Measurements from ENCODE around the gene MYH9.
A peak's percentile ranks its signal among the peaks of the same experiment; 100 is the strongest.

MYH9 gene

DNA sequence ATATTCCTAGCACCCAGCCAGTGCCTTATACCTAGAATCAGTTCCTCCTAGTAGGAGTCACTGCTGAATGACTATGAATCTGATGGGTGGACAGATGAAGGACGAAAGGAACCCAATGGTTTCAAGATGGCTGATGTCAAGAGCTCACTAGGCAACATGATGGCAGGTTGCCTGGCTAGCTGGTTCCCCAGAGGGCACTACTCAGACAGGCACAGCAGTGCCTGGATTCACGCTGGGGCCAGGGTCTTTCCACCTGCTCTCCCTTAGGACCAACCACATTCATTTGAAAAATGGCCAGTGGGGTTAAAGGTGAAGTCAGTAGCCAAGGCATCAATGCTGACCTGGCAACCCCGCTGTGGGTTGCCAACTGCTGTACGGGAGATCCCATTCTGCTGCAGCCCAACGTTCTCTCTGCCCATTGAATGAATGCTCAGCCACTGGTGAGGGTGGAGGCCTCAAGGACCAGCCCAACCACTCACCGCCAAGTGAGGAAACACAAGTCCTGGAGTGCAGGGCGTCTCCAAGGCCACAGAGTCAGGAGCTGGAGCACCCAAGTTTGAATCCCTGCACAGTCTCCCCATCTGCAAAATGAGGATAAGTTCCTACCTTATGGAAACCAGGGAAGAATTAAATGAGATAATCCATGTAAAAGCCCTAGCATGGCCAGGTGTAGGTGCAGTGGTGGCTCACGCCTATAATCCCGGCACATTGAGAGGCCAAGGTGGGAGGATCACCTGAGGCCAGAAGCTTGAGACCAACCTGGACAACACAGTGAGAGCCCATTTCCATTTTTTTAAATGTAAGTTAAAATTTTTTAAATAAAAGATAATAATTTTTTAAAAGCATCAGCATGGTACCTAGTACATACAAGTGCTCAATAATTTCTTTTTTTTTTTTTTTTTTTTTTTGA, 12.4 kb downstream of the MYH9 start:
- peak in 1 of 2 donors; percentile 81 for DNase-seq
- H3K27me3 ChIP-seq: no peaks in the 10 kb centered on the region
- H3K4me1 ChIP-seq: peaks cover 0 to 100% (median 95%) of the 10 kb centered on the region in 4 donors
- TF ChIP-seq, protein P1, sequence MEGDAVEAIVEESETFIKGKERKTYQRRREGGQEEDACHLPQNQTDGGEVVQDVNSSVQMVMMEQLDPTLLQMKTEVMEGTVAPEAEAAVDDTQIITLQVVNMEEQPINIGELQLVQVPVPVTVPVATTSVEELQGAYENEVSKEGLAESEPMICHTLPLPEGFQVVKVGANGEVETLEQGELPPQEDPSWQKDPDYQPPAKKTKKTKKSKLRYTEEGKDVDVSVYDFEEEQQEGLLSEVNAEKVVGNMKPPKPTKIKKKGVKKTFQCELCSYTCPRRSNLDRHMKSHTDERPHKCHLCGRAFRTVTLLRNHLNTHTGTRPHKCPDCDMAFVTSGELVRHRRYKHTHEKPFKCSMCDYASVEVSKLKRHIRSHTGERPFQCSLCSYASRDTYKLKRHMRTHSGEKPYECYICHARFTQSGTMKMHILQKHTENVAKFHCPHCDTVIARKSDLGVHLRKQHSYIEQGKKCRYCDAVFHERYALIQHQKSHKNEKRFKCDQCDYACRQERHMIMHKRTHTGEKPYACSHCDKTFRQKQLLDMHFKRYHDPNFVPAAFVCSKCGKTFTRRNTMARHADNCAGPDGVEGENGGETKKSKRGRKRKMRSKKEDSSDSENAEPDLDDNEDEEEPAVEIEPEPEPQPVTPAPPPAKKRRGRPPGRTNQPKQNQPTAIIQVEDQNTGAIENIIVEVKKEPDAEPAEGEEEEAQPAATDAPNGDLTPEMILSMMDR (IDR thresholded peaks at IDR 0.05): no peak
- H3K4me3 ChIP-seq: no peak overlapping the region
- peak overlapping the region; percentile 95 for H3K27ac ChIP-seq
- no peaks in the 10 kb centered on the region for H3K9me3 ChIP-seq
- peaks cover 0 to 13% (median 3%) of the 10 kb centered on the region in 3 donors for H3K36me3 ChIP-seq
- intact Hi-C loops (cut with DNase I; ENCODE audit: low total_unique reads): no loop called here

DNA sequence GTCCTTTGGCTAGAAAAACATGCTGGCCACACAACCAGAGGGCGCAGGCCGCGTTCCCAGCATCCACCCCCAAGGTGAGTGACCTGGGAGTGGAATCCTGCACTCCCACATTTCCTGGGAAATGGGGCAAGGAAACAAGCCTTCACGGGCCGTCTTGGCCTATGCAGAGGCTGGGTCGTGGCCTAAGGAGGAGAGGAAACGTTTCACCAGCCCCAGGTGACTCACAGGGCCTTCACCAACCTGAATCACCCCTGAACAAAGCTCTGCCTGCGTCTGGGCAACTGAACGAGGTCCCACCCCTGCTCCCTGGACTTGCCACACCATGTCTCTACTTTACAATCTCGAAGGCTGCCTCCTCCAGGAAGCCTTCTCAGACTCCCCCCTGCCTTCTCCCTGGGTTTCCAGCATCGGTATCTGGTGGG, 13.2 kb downstream of the MYH9 start:
- Histone ChIP-seq H3K9me3 (no peaks in the 10 kb centered on the region), H3K27ac (peak overlapping the region; percentile 95), H3K4me1 (peaks cover 0 to 100% (median 95%) of the 10 kb centered on the region in 4 donors), H3K4me3 (no peak overlapping the region), H3K36me3 (peaks cover 0 to 8% (median 3%) of the 10 kb centered on the region in 3 donors), H3K27me3 (no peaks in the 10 kb centered on the region)
- TF ChIP-seq, protein P1 (IDR thresholded peaks at IDR 0.05): no peak
- intact Hi-C loops (cut with DNase I; ENCODE audit: low total_unique reads): no loop called here
- peak in 1 of 2 donors; percentile 69 for DNase-seq

DNA sequence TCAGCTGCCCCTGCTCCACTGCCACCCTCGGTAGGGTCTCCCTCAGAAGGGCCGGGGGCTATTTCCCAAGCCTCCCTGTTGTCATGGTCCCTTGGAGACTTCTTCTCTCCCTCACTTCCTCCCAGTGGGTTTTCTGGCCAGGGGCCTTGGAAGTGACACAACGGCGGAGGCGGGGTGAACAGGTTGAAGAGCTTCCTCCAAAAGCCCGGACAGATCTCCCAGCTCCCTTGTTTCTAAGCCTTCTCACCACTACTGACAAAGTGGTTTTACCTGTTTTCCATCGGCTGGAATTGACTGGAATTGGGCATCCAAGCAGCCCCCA, 14.5 kb downstream of the MYH9 start:
- Histone ChIP-seq H3K36me3 (peaks cover 0 to 3% (median 0%) of the 10 kb centered on the region in 3 donors), H3K4me3 (peak overlapping the region in 1 of 2 donors; percentile 20), H3K27me3 (no peaks in the 10 kb centered on the region), H3K9me3 (no peaks in the 10 kb centered on the region), H3K27ac (peak overlapping the region; percentile 95), H3K4me1 (peaks cover 0 to 100% (median 98%) of the 10 kb centered on the region in 4 donors)
- intact Hi-C loops (cut with DNase I; ENCODE audit: low total_unique reads): no loop called here
- DNase-seq: peak; percentile 66 to 80
- TF ChIP-seq, protein P1 (IDR thresholded peaks at IDR 0.05): no peak

DNA sequence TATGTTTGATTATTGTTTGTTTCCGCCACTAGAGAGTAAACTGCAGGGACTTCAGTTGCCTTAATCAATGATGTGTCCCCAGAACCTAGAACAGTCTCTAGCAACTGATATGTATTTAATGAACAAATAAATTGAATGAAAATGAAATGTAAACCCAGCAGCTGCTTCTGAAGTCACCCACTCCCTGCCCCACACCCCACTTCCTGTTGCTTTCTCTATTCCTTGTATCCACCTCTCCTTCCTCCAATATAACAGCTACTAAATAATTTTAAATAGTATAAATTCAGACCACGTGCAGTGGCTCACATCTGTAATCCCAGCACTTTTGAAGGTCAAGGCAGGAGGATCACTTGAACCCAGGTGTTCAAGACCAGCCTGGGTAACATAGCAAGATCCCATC, 15.8 kb downstream of the MYH9 start:
- H3K4me1 ChIP-seq: peaks cover 0 to 100% (median 99%) of the 10 kb centered on the region in 4 donors
- H3K9me3 ChIP-seq: no peaks in the 10 kb centered on the region
- H3K36me3 ChIP-seq: peaks cover 0 to 3% (median 0%) of the 10 kb centered on the region in 3 donors
- H3K27ac ChIP-seq: peak overlapping the region; percentile 95
- TF ChIP-seq, protein P1 (IDR thresholded peaks at IDR 0.05): no peak
- no peak overlapping the region for H3K4me3 ChIP-seq
- H3K27me3 ChIP-seq: no peaks in the 10 kb centered on the region
- DNase-seq: no peak
- intact Hi-C loops (cut with DNase I; ENCODE audit: low total_unique reads): no loop called here

DNA sequence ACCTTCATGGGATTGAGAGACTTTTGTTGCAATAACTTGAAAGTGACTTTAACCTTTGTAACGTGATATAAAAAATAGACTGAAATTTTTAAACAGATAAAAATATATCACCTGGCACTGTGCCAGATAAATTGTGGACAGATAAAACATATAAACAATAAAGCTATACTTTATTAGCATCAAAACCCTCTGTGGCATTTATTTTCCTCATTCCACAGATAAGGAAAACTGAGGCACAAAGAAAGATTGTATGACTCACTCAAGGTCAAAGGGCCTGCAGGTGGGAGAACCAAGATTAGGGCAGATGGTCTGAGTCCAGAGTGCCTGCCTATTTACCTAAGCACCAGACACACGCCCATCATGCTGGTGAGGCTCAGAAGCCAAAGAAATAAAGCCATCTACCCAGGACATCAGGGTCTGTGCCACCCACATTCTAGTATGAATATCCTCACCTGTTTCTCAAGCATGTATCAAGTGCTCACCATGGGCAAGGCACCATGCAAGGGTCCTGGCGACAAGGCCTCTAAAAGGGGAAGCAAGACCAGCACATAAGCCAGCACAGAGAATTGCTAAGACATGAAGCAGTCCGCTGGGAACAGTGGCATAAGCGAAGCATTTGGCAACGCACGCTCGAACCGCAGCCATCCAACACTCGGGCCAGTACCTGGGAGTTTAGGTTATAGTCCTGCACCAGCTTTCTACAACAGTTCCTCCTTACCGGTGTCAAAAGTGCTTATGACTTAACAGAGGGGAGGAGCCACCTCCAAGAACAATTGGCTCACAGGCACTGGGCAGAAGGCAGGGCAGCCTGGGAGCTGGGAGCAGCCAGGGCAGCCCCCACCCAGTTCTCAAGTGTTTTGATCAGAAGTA, 17.6 kb downstream of the MYH9 start:
- Histone ChIP-seq H3K36me3 (no peaks in the 10 kb centered on the region), H3K4me3 (peak overlapping the region; percentile 30 to 35), H3K27me3 (no peaks in the 10 kb centered on the region), H3K9me3 (no peaks in the 10 kb centered on the region), H3K4me1 (peaks cover 0 to 100% (median 99%) of the 10 kb centered on the region in 4 donors), H3K27ac (peak overlapping the region; percentile 95)
- intact Hi-C loops (cut with DNase I; ENCODE audit: low total_unique reads): loop anchor here (5.0 kb wide), 2 partner anchors 43 to 97 kb away; no protein-coding TSS in a partner anchor
- TF ChIP-seq, protein P1 (IDR thresholded peaks at IDR 0.05): no peak
- peak; percentile 68 to 82 for DNase-seq

Measured in tibial artery (tissue), 4 donors.